K562 (cell line): ENCODE results near the gene MACROD2. TPM values are rescaled to one million over a fixed set of nuclear protein-coding genes. Genes with fewer than 3 reads are reported as not detected.

ENCODE experiments used
- ATAC-seq: fragments of 200-7000 bp; cut with Tn5 transposase; 3 replicates; pipeline ENCODE4 v1.9.1; 2020; ENCODE audit warnings: moderate library complexity
- BruUV-seq: library from RNA; stranded (reverse); fragments of 400-500 nt; replicated peaks from 2 replicates; lab custom pipeline; 2021; lab: Mats Ljungman, UMichigan
- CTCF ChIA-PET: fragments of 300-600 bp; formaldehyde crosslinking; extraction: SDS; loops from one replicate; lab custom pipeline; 2021; ENCODE audit warnings: low intra/inter-chr PET ratio; lab: Yijun Ruan, JAX
- POLR2A ChIA-PET: fragments of 300-600, 350-650 bp; sonication (Branson Sonifier 250); formaldehyde crosslinking; extraction: SDS; loops from one replicate; lab custom pipeline; 2021; ENCODE audit warnings: antibody characterized with exemption, inconsistent platforms; lab: Yijun Ruan, JAX
- DNase-seq, 4 experiments: peaks; one replicate each; pipeline versions ENCODE4 v3.0.0 to v3.0.0-alpha.2; 2011 to 2018; ENCODE audit warnings: low spot score in 3 of 4, mixed read lengths in 3 of 4; ENCODE audit errors: extremely low read depth in 1 of 4
- FAIRE-seq: peaks from 2 replicates; lab custom pipeline; 2011; peaks lifted over from hg19 to GRCh38; lab: Jason Lieb, UNC
- H2AFZ ChIP-seq: 2 replicates; pipeline ENCODE4 v1.6.0; 2011; ENCODE audit warnings: low read depth, low read length, control low read depth, inconsistent platforms
- H3K27ac ChIP-seq: fragments of 200-600 bp; 3 replicates; pipeline ENCODE4 v1.8.0; 2011; ENCODE audit warnings: low read depth, mild to moderate bottlenecking, control low read depth, inconsistent platforms, low read length, moderate library complexity, mixed read lengths; ENCODE audit errors: extremely low read depth
- H3K27me3 ChIP-seq, 2 experiments: fragments of 300-600 bp in 1 of 2; 2 replicates in 1 of 2; 3 replicates in 1 of 2; pipeline versions ENCODE4 v1.6.0 to v1.8.0; 2011; ENCODE audit warnings: inconsistent platforms in 2 of 2, low read length in 2 of 2, mild to moderate bottlenecking in 1 of 2, mixed read lengths in 1 of 2, moderate library complexity in 1 of 2; ENCODE audit not compliant: control insufficient read depth in 2 of 2, insufficient read depth in 2 of 2
- H3K36me3 ChIP-seq: fragments of 300-600 bp; 3 replicates; pipeline ENCODE4 v1.8.0; 2011; ENCODE audit warnings: mild to moderate bottlenecking, low read length, inconsistent platforms; ENCODE audit not compliant: control insufficient read depth, insufficient read depth
- H3K4me1 ChIP-seq, 2 experiments: fragments of 200-600 bp in 1 of 2; replicated peaks in 1 of 2; 2 replicates in 1 of 2; 3 replicates in 1 of 2; pipeline versions ENCODE4 v1.5.1 to v1.8.0; 2011; ENCODE audit warnings: inconsistent platforms in 2 of 2, low read length in 2 of 2, mild to moderate bottlenecking in 1 of 2, mixed read lengths in 1 of 2, moderate library complexity in 1 of 2; ENCODE audit not compliant: control insufficient read depth in 2 of 2, insufficient read depth in 2 of 2
- H3K4me2 ChIP-seq: 2 replicates; pipeline ENCODE4 v1.6.1; 2011; ENCODE audit warnings: low read length, control low read depth, inconsistent platforms, mixed read lengths; ENCODE audit not compliant: insufficient read depth
- H3K4me3 ChIP-seq: fragments of 200-600 bp; sonication (generic), shearing (Covaris generic); 2 replicates; pipeline ENCODE4 v1.5.1; 2016; ENCODE audit warnings: control low read depth, inconsistent platforms
- H3K79me2 ChIP-seq: fragments of 200-600 bp; 3 replicates; pipeline ENCODE4 v1.8.0; 2011; ENCODE audit warnings: low read length, inconsistent platforms; ENCODE audit not compliant: control insufficient read depth, insufficient read depth
- H3K9ac ChIP-seq, 2 experiments: 2 replicates each; pipeline versions ENCODE4 v1.6.0 to v1.6.1; 2011; ENCODE audit warnings: low read depth in 2 of 2, low read length in 2 of 2, control low read depth in 1 of 2, inconsistent platforms in 1 of 2, mild to moderate bottlenecking in 1 of 2, mixed read lengths in 1 of 2; ENCODE audit not compliant: insufficient read depth in 1 of 2
- H3K9me1 ChIP-seq: one replicate; pipeline ENCODE4 v1.6.0; 2011; ENCODE audit warnings: inconsistent platforms, mild to moderate bottlenecking, low read length, moderate library complexity; ENCODE audit not compliant: control insufficient read depth, insufficient read depth
- H3K9me3 ChIP-seq: replicated peaks from 2 replicates; pipeline ENCODE4 v1.5.1; 2011; ENCODE audit warnings: low read depth, low read length, inconsistent platforms; ENCODE audit not compliant: control insufficient read depth, insufficient read depth
- H4K20me1 ChIP-seq: replicated peaks from 2 replicates; pipeline ENCODE4 v1.6.1; 2011; ENCODE audit warnings: low read length, inconsistent platforms, mixed read lengths; ENCODE audit not compliant: control insufficient read depth, insufficient read depth
- HDAC6 ChIP-seq: IDR thresholded peaks from 2 replicates; pipeline ENCODE4 v1.6.1; 2012; ENCODE audit warnings: low read depth, mild to moderate bottlenecking, control low read depth, inconsistent platforms, low read length, moderate library complexity
- KDM4B ChIP-seq, 2 experiments: fragments of 450-650 bp in 1 of 2; sonication (generic) in 1 of 2; IDR thresholded peaks; 2 replicates each; pipeline ENCODE4 v1.6.1; 2016 to 2017; ENCODE audit warnings: borderline replicate concordance in 2 of 2, antibody characterized with exemption in 1 of 2, low read depth in 1 of 2, mild to moderate bottlenecking in 1 of 2
- MEIS2 ChIP-seq: fragments of 450-650 bp; IDR thresholded peaks from 2 replicates; pipeline ENCODE4 v1.6.1; 2014; ENCODE audit warnings: mild to moderate bottlenecking; ENCODE audit not compliant: partially characterized antibody
- MTF1 ChIP-seq: fragments of 250-450 bp; sonication (Bioruptor Pico); IDR thresholded peaks from 2 replicates; pipeline ENCODE4 v1.9.0; 2021; ENCODE audit warnings: moderate library complexity, mild to moderate bottlenecking, inconsistent platforms, borderline replicate concordance
- SP2 ChIP-seq: IDR thresholded peaks from 2 replicates; pipeline ENCODE4 v1.6.1; 2011; ENCODE audit warnings: mild to moderate bottlenecking, low read depth, low read length, moderate library complexity; ENCODE audit not compliant: poor library complexity, severe bottlenecking; ENCODE audit errors: extremely low read depth
- SRSF7 ChIP-seq: fragments of 200-400 bp; formaldehyde crosslinking; optimal IDR thresholded peaks from 2 replicates; pipeline ENCODE3; 2017; ENCODE audit warnings: mild to moderate bottlenecking, low read depth, low read length
- ZKSCAN8 ChIP-seq: fragments of 200-800 bp; sonication (Bioruptor generic); IDR thresholded peaks from 2 replicates; pipeline ENCODE4 v1.6.1; 2016; ENCODE audit warnings: missing genetic modification characterization, missing compliant biosample characterization
- ZNF551 ChIP-seq: fragments of 250-450 bp; sonication (Bioruptor Pico); IDR thresholded peaks from 2 replicates; pipeline ENCODE4 v1.5.0; 2021; ENCODE audit warnings: mild to moderate bottlenecking, moderate library complexity
- ZSCAN29 ChIP-seq: fragments of 450-650 bp; IDR thresholded peaks from 2 replicates; pipeline ENCODE4 v1.6.1; 2017
- WGBS: fragments of 100-300 bp; shearing (Covaris generic); methylation state at CpG from one replicate; pipeline ENCODE4 v1.1.6; 2016; ENCODE audit warnings: low coverage, mixed read lengths; ENCODE audit not compliant: insufficient coverage; ENCODE audit errors: missing lambda C conversion rate; 5-methylcytosine and 5-hydroxymethylcytosine counted together
- in situ Hi-C: fragments of 300-500 bp; cut with MboI; formaldehyde crosslinking; loops from 4 replicates; pipeline ENCODE4 v1.15.0; 2018; ENCODE audit warnings: inconsistent platforms, mixed read lengths
- intact Hi-C: fragments of 100-400 bp; cut with micrococcal nuclease; formaldehyde crosslinking; loops from 2 replicates; pipeline ENCODE4 v1.14.2; 2022
- polyA plus RNA-seq, 8 experiments: library from polyadenylated mRNA; depleted of rRNA in 4 of 8; stranded (reverse) in 5 of 8; unstranded in 3 of 8; fragments of >200 nt; fragmentation: Nextera tagmentation in 2 of 8; fragmentation: Illumina TruSeq in 1 of 8; extraction: Ambion mirVana in 2 of 8; extraction: Trizol in 1 of 8; gene quantifications; 2 replicates each; pipeline versions ENCODE4 v1.2.1 to v1.2.3, GENCODE V29; 2011 to 2014; ENCODE audit warnings: inconsistent platforms in 1 of 8, missing spikeins in 1 of 8
- total RNA-seq, 7 experiments: library from RNA; depleted of rRNA in 6 of 7; stranded (reverse); fragments of >200 nt in 6 of 7; fragmentation: Illumina TruSeq in 2 of 7; extraction: Trizol in 2 of 7; gene quantifications; 2 replicates each; pipeline versions ENCODE4 v1.2.1 to v1.2.3, GENCODE V29; 2011 to 2021; ENCODE audit warnings: low replicate concordance in 1 of 7
- TF ChIP-seq, protein P1 (sequence below): sonication (generic); formaldehyde crosslinking; IDR thresholded peaks from 2 replicates; pipeline ENCODE4 v1.8.1; 2023; ENCODE audit warnings: missing genetic modification reagents, mild to moderate bottlenecking, borderline replicate concordance
- TF ChIP-seq, protein P2 (sequence below): fragments of 250-450 bp; sonication (Bioruptor Pico); IDR thresholded peaks from 2 replicates; pipeline ENCODE4 v1.5.0; 2021; ENCODE audit warnings: mild to moderate bottlenecking, borderline replicate concordance
- TF ChIP-seq, protein P3 (sequence below): fragments of 250-450 bp; sonication (Bioruptor Pico); IDR thresholded peaks from 2 replicates; pipeline ENCODE4 v1.4.0; 2020; ENCODE audit warnings: mild to moderate bottlenecking, moderate library complexity, borderline replicate concordance

The MACROD2 gene
- total and polyA plus RNA-seq, 9 of the 15 experiments (the other 6 are each of a cell fraction or from before 2014, with no cell fraction given), result not detected

- in situ Hi-C loops (no loop called here), intact Hi-C loops (no loop called here)
- H3K27me3 ChIP-seq, result no peaks in the 10 kb centered on the region
- H3K79me2 ChIP-seq, result no peaks in the 10 kb centered on the region
- H3K9me1 ChIP-seq, result no peaks in the 10 kb centered on the region
- no peaks in the 10 kb centered on the region for H3K4me1 ChIP-seq
- no peak overlapping the region for H3K4me3 ChIP-seq
- H3K9me3 ChIP-seq, result no peaks in the 10 kb centered on the region
- H4K20me1 ChIP-seq, result no peaks in the 10 kb centered on the region
- ChIA-PET CTCF (no interaction called here), POLR2A (no interaction called here)
- H2AFZ ChIP-seq, result no peak overlapping the region
- no peak overlapping the region for H3K27ac ChIP-seq
- no peak overlapping the region for H3K9ac ChIP-seq
- no peaks in the 10 kb centered on the region for H3K36me3 ChIP-seq
- no peak overlapping the region for H3K4me2 ChIP-seq
- FAIRE-seq, result no peak
- 0% methylated on average over 4 of the region's 4 CpGs for WGBS
- no peak for ATAC-seq
- no TSS peak for BruUV-seq
- DNase-seq, result no peak
- TF ChIP-seq, protein P1, sequence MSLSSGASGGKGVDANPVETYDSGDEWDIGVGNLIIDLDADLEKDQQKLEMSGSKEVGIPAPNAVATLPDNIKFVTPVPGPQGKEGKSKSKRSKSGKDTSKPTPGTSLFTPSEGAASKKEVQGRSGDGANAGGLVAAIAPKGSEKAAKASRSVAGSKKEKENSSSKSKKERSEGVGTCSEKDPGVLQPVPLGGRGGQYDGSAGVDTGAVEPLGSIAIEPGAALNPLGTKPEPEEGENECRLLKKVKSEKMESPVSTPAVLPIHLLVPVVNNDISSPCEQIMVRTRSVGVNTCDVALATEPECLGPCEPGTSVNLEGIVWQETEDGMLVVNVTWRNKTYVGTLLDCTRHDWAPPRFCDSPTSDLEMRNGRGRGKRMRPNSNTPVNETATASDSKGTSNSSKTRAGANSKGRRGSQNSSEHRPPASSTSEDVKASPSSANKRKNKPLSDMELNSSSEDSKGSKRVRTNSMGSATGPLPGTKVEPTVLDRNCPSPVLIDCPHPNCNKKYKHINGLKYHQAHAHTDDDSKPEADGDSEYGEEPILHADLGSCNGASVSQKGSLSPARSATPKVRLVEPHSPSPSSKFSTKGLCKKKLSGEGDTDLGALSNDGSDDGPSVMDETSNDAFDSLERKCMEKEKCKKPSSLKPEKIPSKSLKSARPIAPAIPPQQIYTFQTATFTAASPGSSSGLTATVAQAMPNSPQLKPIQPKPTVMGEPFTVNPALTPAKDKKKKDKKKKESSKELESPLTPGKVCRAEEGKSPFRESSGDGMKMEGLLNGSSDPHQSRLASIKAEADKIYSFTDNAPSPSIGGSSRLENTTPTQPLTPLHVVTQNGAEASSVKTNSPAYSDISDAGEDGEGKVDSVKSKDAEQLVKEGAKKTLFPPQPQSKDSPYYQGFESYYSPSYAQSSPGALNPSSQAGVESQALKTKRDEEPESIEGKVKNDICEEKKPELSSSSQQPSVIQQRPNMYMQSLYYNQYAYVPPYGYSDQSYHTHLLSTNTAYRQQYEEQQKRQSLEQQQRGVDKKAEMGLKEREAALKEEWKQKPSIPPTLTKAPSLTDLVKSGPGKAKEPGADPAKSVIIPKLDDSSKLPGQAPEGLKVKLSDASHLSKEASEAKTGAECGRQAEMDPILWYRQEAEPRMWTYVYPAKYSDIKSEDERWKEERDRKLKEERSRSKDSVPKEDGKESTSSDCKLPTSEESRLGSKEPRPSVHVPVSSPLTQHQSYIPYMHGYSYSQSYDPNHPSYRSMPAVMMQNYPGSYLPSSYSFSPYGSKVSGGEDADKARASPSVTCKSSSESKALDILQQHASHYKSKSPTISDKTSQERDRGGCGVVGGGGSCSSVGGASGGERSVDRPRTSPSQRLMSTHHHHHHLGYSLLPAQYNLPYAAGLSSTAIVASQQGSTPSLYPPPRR, result no peak
- no peak for TF ChIP-seq MTF1 (CRISPR knock-in tag)
- no peak for TF ChIP-seq HDAC6
- TF ChIP-seq ZKSCAN8, result no peak
- TF ChIP-seq, protein P2, sequence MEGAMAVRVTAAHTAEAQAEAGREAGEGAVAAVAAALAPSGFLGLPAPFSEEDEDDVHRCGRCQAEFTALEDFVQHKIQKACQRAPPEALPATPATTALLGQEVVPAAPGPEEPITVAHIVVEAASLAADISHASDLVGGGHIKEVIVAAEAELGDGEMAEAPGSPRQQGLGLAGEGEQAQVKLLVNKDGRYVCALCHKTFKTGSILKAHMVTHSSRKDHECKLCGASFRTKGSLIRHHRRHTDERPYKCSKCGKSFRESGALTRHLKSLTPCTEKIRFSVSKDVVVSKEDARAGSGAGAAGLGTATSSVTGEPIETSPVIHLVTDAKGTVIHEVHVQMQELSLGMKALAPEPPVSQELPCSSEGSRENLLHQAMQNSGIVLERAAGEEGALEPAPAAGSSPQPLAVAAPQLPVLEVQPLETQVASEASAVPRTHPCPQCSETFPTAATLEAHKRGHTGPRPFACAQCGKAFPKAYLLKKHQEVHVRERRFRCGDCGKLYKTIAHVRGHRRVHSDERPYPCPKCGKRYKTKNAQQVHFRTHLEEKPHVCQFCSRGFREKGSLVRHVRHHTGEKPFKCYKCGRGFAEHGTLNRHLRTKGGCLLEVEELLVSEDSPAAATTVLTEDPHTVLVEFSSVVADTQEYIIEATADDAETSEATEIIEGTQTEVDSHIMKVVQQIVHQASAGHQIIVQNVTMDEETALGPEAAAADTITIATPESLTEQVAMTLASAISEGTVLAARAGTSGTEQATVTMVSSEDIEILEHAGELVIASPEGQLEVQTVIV (CRISPR knock-in tag), result no peak
- TF ChIP-seq KDM4B (IDR thresholded peaks at IDR 0.05; ENCODE audit: borderline replicate concordance in 2 of 2, low read depth in 1 of 2), result no peak
- TF ChIP-seq ZSCAN29, result no peak
- TF ChIP-seq SP2, result no peak
- TF ChIP-seq, protein P3, sequence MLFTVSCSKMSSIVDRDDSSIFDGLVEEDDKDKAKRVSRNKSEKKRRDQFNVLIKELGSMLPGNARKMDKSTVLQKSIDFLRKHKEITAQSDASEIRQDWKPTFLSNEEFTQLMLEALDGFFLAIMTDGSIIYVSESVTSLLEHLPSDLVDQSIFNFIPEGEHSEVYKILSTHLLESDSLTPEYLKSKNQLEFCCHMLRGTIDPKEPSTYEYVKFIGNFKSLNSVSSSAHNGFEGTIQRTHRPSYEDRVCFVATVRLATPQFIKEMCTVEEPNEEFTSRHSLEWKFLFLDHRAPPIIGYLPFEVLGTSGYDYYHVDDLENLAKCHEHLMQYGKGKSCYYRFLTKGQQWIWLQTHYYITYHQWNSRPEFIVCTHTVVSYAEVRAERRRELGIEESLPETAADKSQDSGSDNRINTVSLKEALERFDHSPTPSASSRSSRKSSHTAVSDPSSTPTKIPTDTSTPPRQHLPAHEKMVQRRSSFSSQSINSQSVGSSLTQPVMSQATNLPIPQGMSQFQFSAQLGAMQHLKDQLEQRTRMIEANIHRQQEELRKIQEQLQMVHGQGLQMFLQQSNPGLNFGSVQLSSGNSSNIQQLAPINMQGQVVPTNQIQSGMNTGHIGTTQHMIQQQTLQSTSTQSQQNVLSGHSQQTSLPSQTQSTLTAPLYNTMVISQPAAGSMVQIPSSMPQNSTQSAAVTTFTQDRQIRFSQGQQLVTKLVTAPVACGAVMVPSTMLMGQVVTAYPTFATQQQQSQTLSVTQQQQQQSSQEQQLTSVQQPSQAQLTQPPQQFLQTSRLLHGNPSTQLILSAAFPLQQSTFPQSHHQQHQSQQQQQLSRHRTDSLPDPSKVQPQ (CRISPR knock-in tag), result no peak
- no peak for TF ChIP-seq ZNF551 (CRISPR knock-in tag)
- no peak for TF ChIP-seq MEIS2
- no peak for TF ChIP-seq SRSF7
These were observed 1616.2 kb downstream of the MACROD2 start for GRCh38 chr20:15611541-15611940.
